ENCODE results near the gene PPP6R2.
"Not testable (repeated sequence)": the region's sequence is repeated elsewhere in the genome, so short reads cannot be mapped to it uniquely, and the experiment has no call there.

The PPP6R2 gene

GRCh38 chr22:50327711-50328019 lies 15.5 kb upstream of the PPP6R2 start:
- Histone ChIP-seq H3K9me2 (replicated peaks; ENCODE audit: control insufficient read depth, low read length) (no peaks in the 10 kb centered on the region), H3K4me3 (ENCODE audit: low read length) (peak overlapping the region; percentile 80), H3K9me3 (ENCODE audit: control insufficient read depth, insufficient read depth, low read length) (no peaks in the 10 kb centered on the region), H3K79me2 (ENCODE audit: control insufficient read depth, low read length) (peaks cover 21% of the 10 kb centered on the region), H3K36me3 (ENCODE audit: control insufficient read depth, low read length) (no peaks in the 10 kb centered on the region), H3K27ac (ENCODE audit: low read depth, low read length) (peak overlapping the region; percentile 50), H3K4me2 (ENCODE audit: low read length) (peak overlapping the region; percentile 94), H3F3A (ENCODE audit: control insufficient read depth, insufficient read depth) (peaks cover 10% of the 10 kb centered on the region), H3K27me3 (ENCODE audit: control insufficient read depth, low read length) (no peaks in the 10 kb centered on the region), H3K4me1 (ENCODE audit: control insufficient read depth, low read length) (peaks cover 72% of the 10 kb centered on the region), H4K20me1 (ENCODE audit: control insufficient read depth, insufficient read depth, low read depth, low read length) (no peaks in the 10 kb centered on the region)
- no peak for TF ChIP-seq EZH2phosphoT487 (IDR thresholded peaks at IDR 0.05; ENCODE audit: borderline replicate concordance, low read length)
- TF ChIP-seq CTCF (IDR thresholded peaks at IDR 0.05; ENCODE audit: low read depth, low read length, poor library complexity, severe bottlenecking), result no peak

GRCh38 chr22:50329236-50329635 lies 13.9 kb upstream of the PPP6R2 start:
- no peaks in the 10 kb centered on the region for H4K20me1 ChIP-seq (ENCODE audit: control insufficient read depth, insufficient read depth, low read depth, low read length)
- peaks cover 88% of the 10 kb centered on the region for H3K4me1 ChIP-seq (ENCODE audit: control insufficient read depth, low read length)
- no peaks in the 10 kb centered on the region for H3K36me3 ChIP-seq (ENCODE audit: control insufficient read depth, low read length)
- peak overlapping the region; percentile 98 for H3K27ac ChIP-seq (ENCODE audit: low read depth, low read length)
- H3F3A ChIP-seq (ENCODE audit: control insufficient read depth, insufficient read depth), result peaks cover 23% of the 10 kb centered on the region
- H3K27me3 ChIP-seq (ENCODE audit: control insufficient read depth, low read length), result no peaks in the 10 kb centered on the region
- H3K4me3 ChIP-seq (ENCODE audit: low read length), result no peak overlapping the region
- H3K9me3 ChIP-seq (ENCODE audit: control insufficient read depth, insufficient read depth, low read length), result no peaks in the 10 kb centered on the region
- H3K79me2 ChIP-seq (ENCODE audit: control insufficient read depth, low read length), result peaks cover 21% of the 10 kb centered on the region
- H3K9me2 ChIP-seq (replicated peaks; ENCODE audit: control insufficient read depth, low read length), result no peaks in the 10 kb centered on the region
- H3K4me2 ChIP-seq (ENCODE audit: low read length), result peak overlapping the region; percentile 94
- TF ChIP-seq CTCF (IDR thresholded peaks at IDR 0.05; ENCODE audit: low read depth, low read length, poor library complexity, severe bottlenecking), result no peak
- no peak for TF ChIP-seq EZH2phosphoT487 (IDR thresholded peaks at IDR 0.05; ENCODE audit: borderline replicate concordance, low read length)

- peak overlapping the region; percentile 90 for H3K4me2 ChIP-seq (ENCODE audit: low read length)
- peaks cover 53% of the 10 kb centered on the region for H3K79me2 ChIP-seq (ENCODE audit: control insufficient read depth, low read length)
- H3K27ac ChIP-seq (ENCODE audit: low read depth, low read length), result peak overlapping the region; percentile 98
- H3K4me1 ChIP-seq (ENCODE audit: control insufficient read depth, low read length), result peaks cover 97% of the 10 kb centered on the region
- H3K9me3 ChIP-seq (ENCODE audit: control insufficient read depth, insufficient read depth, low read length), result peaks cover 17% of the 10 kb centered on the region; the same call in 1 of the 2 replicates
- peak overlapping the region; percentile 70 for H3K4me3 ChIP-seq (ENCODE audit: low read length)
- H3K36me3 ChIP-seq (ENCODE audit: control insufficient read depth, low read length), result peaks cover 27% of the 10 kb centered on the region
- H3K9me2 ChIP-seq (replicated peaks; ENCODE audit: control insufficient read depth, low read length); H3K27me3 ChIP-seq (ENCODE audit: control insufficient read depth, low read length); H4K20me1 ChIP-seq (ENCODE audit: control insufficient read depth, insufficient read depth, low read depth, low read length): not testable (repeated sequence)
- peaks cover 65% of the 10 kb centered on the region for H3F3A ChIP-seq (ENCODE audit: control insufficient read depth, insufficient read depth)
Measured at GRCh38 chr22:50334433-50334832, 8.7 kb upstream of the PPP6R2 start.

- H3K4me1 ChIP-seq (ENCODE audit: control insufficient read depth, low read length), result peaks cover 99% of the 10 kb centered on the region
- H3K4me3 ChIP-seq (ENCODE audit: low read length), result no peak overlapping the region; the same call in 1 of the 2 replicates
- TF ChIP-seq EZH2phosphoT487 (IDR thresholded peaks at IDR 0.05; ENCODE audit: borderline replicate concordance, low read length) (no peak), CTCF (IDR thresholded peaks at IDR 0.05; ENCODE audit: low read depth, low read length, poor library complexity, severe bottlenecking) (no peak)
- peak overlapping the region; percentile 90 for H3K4me2 ChIP-seq (ENCODE audit: low read length)
- peak overlapping the region; percentile 98 for H3K27ac ChIP-seq (ENCODE audit: low read depth, low read length)
- no peaks in the 10 kb centered on the region for H4K20me1 ChIP-seq (ENCODE audit: control insufficient read depth, insufficient read depth, low read depth, low read length)
- peaks cover 45% of the 10 kb centered on the region for H3K79me2 ChIP-seq (ENCODE audit: control insufficient read depth, low read length)
- H3F3A ChIP-seq (ENCODE audit: control insufficient read depth, insufficient read depth), result peaks cover 88% of the 10 kb centered on the region
- peaks cover 17% of the 10 kb centered on the region; the same call in 1 of the 2 replicates for H3K9me3 ChIP-seq (ENCODE audit: control insufficient read depth, insufficient read depth, low read length)
- H3K9me2 ChIP-seq (replicated peaks; ENCODE audit: control insufficient read depth, low read length), result no peaks in the 10 kb centered on the region
- H3K27me3 ChIP-seq (ENCODE audit: control insufficient read depth, low read length), result no peaks in the 10 kb centered on the region
- H3K36me3 ChIP-seq (ENCODE audit: control insufficient read depth, low read length), result peaks cover 27% of the 10 kb centered on the region
Measured at GRCh38 chr22:50337262-50338041, 5.7 kb upstream of the PPP6R2 start.

Data from DOHH2 (cell line).